H1 (cell line): Measurements from ENCODE around the gene BTBD16. TPM values are rescaled to one million over a fixed set of nuclear protein-coding genes. Genes with fewer than 3 reads are reported as not detected.

ENCODE experiments used
- CTCF ChIA-PET: fragments of 300-600 bp; sonication (Branson Sonifier 250); formaldehyde crosslinking; loops from one replicate; lab custom pipeline; 2021; ENCODE audit not compliant: partially characterized antibody; lab: Charles Lee
- POLR2A ChIA-PET: fragments of 300-600 bp; sonication (Branson Sonifier 250); formaldehyde crosslinking; loops from one replicate; lab custom pipeline; 2021; ENCODE audit warnings: inconsistent platforms; ENCODE audit not compliant: partially characterized antibody; lab: Charles Lee
- DNase-seq, 2 experiments: peaks; one replicate each; pipeline versions ENCODE4 v3.0.0 to v3.0.0-alpha.2; 2010 to 2022; ENCODE audit warnings: low spot score in 2 of 2, low read depth in 1 of 2, mixed read lengths in 1 of 2
- FAIRE-seq: peaks from 2 replicates; lab custom pipeline; 2011; peaks lifted over from hg19 to GRCh38; lab: Jason Lieb, UNC
- H2AFZ ChIP-seq: 2 replicates; pipeline ENCODE4 v1.8.1; 2012; ENCODE audit warnings: low read length, inconsistent platforms
- H2AK5ac ChIP-seq: 2 replicates; pipeline ENCODE4 v1.6.1; 2013; ENCODE audit warnings: low read depth, low read length
- H2BK120ac ChIP-seq: replicated peaks from 2 replicates; pipeline ENCODE3; 2013; ENCODE audit warnings: low read depth, low read length, inconsistent platforms
- H2BK12ac ChIP-seq: 2 replicates; pipeline ENCODE4 v1.6.1; 2013; ENCODE audit warnings: low read depth, low read length
- H2BK15ac ChIP-seq: 2 replicates; pipeline ENCODE4 v1.6.1; 2013; ENCODE audit warnings: low read length
- H2BK20ac ChIP-seq: 2 replicates; pipeline ENCODE4 v1.6.1; 2013; ENCODE audit warnings: low read length
- H2BK5ac ChIP-seq: 2 replicates; pipeline ENCODE4 v1.6.1; 2013; ENCODE audit warnings: low read depth, low read length
- H3K14ac ChIP-seq: 2 replicates; pipeline ENCODE4 v1.6.1; 2013; ENCODE audit warnings: inconsistent platforms; ENCODE audit not compliant: insufficient read length
- H3K18ac ChIP-seq: 2 replicates; pipeline ENCODE4 v1.6.1; 2013; ENCODE audit warnings: low read length; ENCODE audit errors: extremely low read depth
- H3K23ac ChIP-seq: 2 replicates; pipeline ENCODE4 v1.6.1; 2013; ENCODE audit warnings: inconsistent platforms; ENCODE audit not compliant: insufficient read length
- H3K23me2 ChIP-seq: 2 replicates; pipeline ENCODE4 v1.6.1; 2013; ENCODE audit warnings: low read depth, low read length
- H3K27ac ChIP-seq: 2 replicates; pipeline ENCODE4 v1.6.1; 2011; ENCODE audit warnings: low read depth, low read length, inconsistent platforms
- H3K27me3 ChIP-seq, 4 experiments: replicated peaks in 1 of 4; 1 replicate in 1 of 4; 2 replicates in 3 of 4; pipeline versions ENCODE4 v1.6.1 to v1.8.1; 2011 to 2013; ENCODE audit warnings: low read length in 3 of 4, mild to moderate bottlenecking in 3 of 4, inconsistent platforms in 2 of 4, mixed read lengths in 2 of 4, moderate library complexity in 1 of 4; ENCODE audit not compliant: control insufficient read depth in 3 of 4, insufficient read depth in 3 of 4; ENCODE audit errors: extremely low read depth in 1 of 4
- H3K36me3 ChIP-seq, 4 experiments: 2 replicates each; pipeline versions ENCODE4 v1.6.1 to v1.8.1; 2011 to 2013; ENCODE audit warnings: mild to moderate bottlenecking in 4 of 4, low read length in 3 of 4, moderate library complexity in 2 of 4, control low read depth in 1 of 4, inconsistent platforms in 1 of 4; ENCODE audit not compliant: insufficient read depth in 4 of 4, control insufficient read depth in 2 of 4
- H3K4ac ChIP-seq: replicated peaks from 2 replicates; pipeline ENCODE3; 2013; ENCODE audit warnings: low read length, low read depth, mixed read lengths, inconsistent platforms; ENCODE audit not compliant: insufficient read length
- H3K4me1 ChIP-seq, 4 experiments: replicated peaks in 1 of 4; 1 replicate in 1 of 4; 2 replicates in 3 of 4; pipeline versions ENCODE4 v1.6.1 to v1.8.1; 2011 to 2013; ENCODE audit warnings: low read length in 3 of 4, inconsistent platforms in 2 of 4, mixed read lengths in 1 of 4; ENCODE audit not compliant: insufficient read depth in 4 of 4, control insufficient read depth in 3 of 4
- H3K4me2 ChIP-seq, 2 experiments: 2 replicates each; pipeline versions ENCODE4 v1.6.1 to v1.8.1; 2011 to 2013; ENCODE audit warnings: low read depth in 2 of 2, low read length in 2 of 2, control low read depth in 1 of 2, inconsistent platforms in 1 of 2, mild to moderate bottlenecking in 1 of 2; ENCODE audit not compliant: insufficient read depth in 1 of 2
- H3K4me3 ChIP-seq, 4 experiments: fragments of 200-600, 300-600 bp in 1 of 4; sonication (generic), shearing (Covaris generic), sonication (Bioruptor Twin) in 1 of 4; 2 replicates each; pipeline versions ENCODE4 v1.5.1 to v1.8.1; 2011 to 2016; ENCODE audit warnings: low read length in 4 of 4, low read depth in 3 of 4, control low read depth in 2 of 4, inconsistent platforms in 2 of 4, mild to moderate bottlenecking in 2 of 4, mixed read lengths in 1 of 4, moderate library complexity in 1 of 4; ENCODE audit not compliant: insufficient read depth in 2 of 4; ENCODE audit errors: extremely low read depth in 1 of 4
- H3K56ac ChIP-seq: replicated peaks from 2 replicates; pipeline ENCODE3; 2013; ENCODE audit warnings: low read depth, mild to moderate bottlenecking, mixed read lengths, low read length, inconsistent platforms; ENCODE audit not compliant: insufficient read length
- H3K79me1 ChIP-seq: 2 replicates; pipeline ENCODE4 v1.6.1; 2013; ENCODE audit warnings: low read depth, low read length, control low read depth
- H3K79me2 ChIP-seq, 2 experiments: 2 replicates each; pipeline versions ENCODE4 v1.6.1 to v1.8.1; 2012 to 2013; ENCODE audit warnings: low read length in 2 of 2, mild to moderate bottlenecking in 2 of 2, inconsistent platforms in 1 of 2; ENCODE audit not compliant: insufficient read depth in 2 of 2, control insufficient read depth in 1 of 2
- H3K9ac ChIP-seq, 4 experiments: replicated peaks in 1 of 4; 1 replicate in 1 of 4; 2 replicates in 3 of 4; pipeline versions ENCODE4 v1.6.1 to v1.8.1; 2011 to 2013; ENCODE audit warnings: low read depth in 3 of 4, low read length in 3 of 4, control low read depth in 2 of 4, mild to moderate bottlenecking in 2 of 4, moderate library complexity in 2 of 4, inconsistent platforms in 1 of 4; ENCODE audit errors: extremely low read depth in 1 of 4
- H3K9me3 ChIP-seq, 2 experiments: 2 replicates each; pipeline versions ENCODE4 v1.6.1 to v1.8.1; 2012 to 2013; ENCODE audit warnings: mild to moderate bottlenecking in 2 of 2, moderate library complexity in 2 of 2, control low read depth in 1 of 2, inconsistent platforms in 1 of 2, low read depth in 1 of 2, low read length in 1 of 2, mixed read lengths in 1 of 2; ENCODE audit not compliant: insufficient read depth in 2 of 2
- H4K20me1 ChIP-seq, 2 experiments: replicated peaks in 1 of 2; 2 replicates each; pipeline versions ENCODE3 to v1.8.1; 2011 to 2013; ENCODE audit warnings: inconsistent platforms in 2 of 2, low read length in 2 of 2, mild to moderate bottlenecking in 1 of 2; ENCODE audit not compliant: insufficient read depth in 2 of 2, control insufficient read depth in 1 of 2
- H4K5ac ChIP-seq: 2 replicates; pipeline ENCODE4 v1.6.1; 2013; ENCODE audit warnings: low read length, low read depth, mixed read lengths, inconsistent platforms; ENCODE audit not compliant: insufficient read length
- H4K8ac ChIP-seq: 2 replicates; pipeline ENCODE4 v1.8.0; 2013; ENCODE audit warnings: mild to moderate bottlenecking, moderate library complexity, low read length, inconsistent platforms; ENCODE audit not compliant: insufficient read depth; ENCODE audit errors: extremely low read depth
- H4K91ac ChIP-seq: replicated peaks from 2 replicates; pipeline ENCODE3; 2013; ENCODE audit warnings: low read length, mixed read lengths, inconsistent platforms; ENCODE audit not compliant: insufficient read length
- BRCA1 ChIP-seq: IDR thresholded peaks from 2 replicates; pipeline ENCODE4 v1.6.1; 2012; ENCODE audit warnings: low read depth, low read length, improper control_type of control experiment
- CTBP2 ChIP-seq: IDR thresholded peaks from 2 replicates; pipeline ENCODE4 v1.7.0; 2011; ENCODE audit warnings: borderline replicate concordance, mild to moderate bottlenecking, moderate library complexity, mixed read lengths, low read length; ENCODE audit not compliant: insufficient read depth, insufficient read length
- EP300 ChIP-seq, 2 experiments: IDR thresholded peaks; 1 replicate in 1 of 2; 2 replicates in 1 of 2; pipeline ENCODE4 v1.6.1; 2011 to 2012; ENCODE audit warnings: low read depth in 2 of 2, low read length in 2 of 2, mild to moderate bottlenecking in 2 of 2, borderline replicate concordance in 1 of 2, inconsistent platforms in 1 of 2, moderate library complexity in 1 of 2
- GABPA ChIP-seq: IDR thresholded peaks from 2 replicates; pipeline ENCODE4 v1.6.1; 2011; ENCODE audit warnings: mild to moderate bottlenecking, low read length, moderate library complexity, borderline replicate concordance; ENCODE audit not compliant: insufficient read depth
- KDM1A ChIP-seq: fragments of 200-600, 300-600 bp; sonication (generic); IDR thresholded peaks from 2 replicates; pipeline ENCODE4 v1.7.1; 2016; ENCODE audit warnings: mild to moderate bottlenecking, low read length, borderline replicate concordance
- RXRA ChIP-seq: IDR thresholded peaks from 2 replicates; pipeline ENCODE4 v1.6.1; 2011; ENCODE audit warnings: low read depth, mild to moderate bottlenecking, low read length, moderate library complexity; ENCODE audit not compliant: insufficient read depth
- SIRT6 ChIP-seq: IDR thresholded peaks from one replicate; pipeline ENCODE4 v1.7.1; 2012; ENCODE audit warnings: low read length, inconsistent platforms
- SUZ12 ChIP-seq: fragments of 200-600 bp; sonication (generic); IDR thresholded peaks from 2 replicates; pipeline ENCODE4 v1.6.1; 2012; ENCODE audit warnings: mild to moderate bottlenecking, inconsistent platforms, low read length, moderate library complexity, mixed read lengths
- TAF1 ChIP-seq: IDR thresholded peaks from 2 replicates; pipeline ENCODE4 v1.6.1; 2011; ENCODE audit warnings: mild to moderate bottlenecking, low read depth, low read length
- USF2 ChIP-seq: IDR thresholded peaks from 2 replicates; pipeline ENCODE4 v1.6.1; 2011; ENCODE audit warnings: low read length, improper control_type of control experiment
- WGBS, 2 experiments: shearing (Covaris generic) in 1 of 2; methylation state at CpG; one replicate each; pipeline versions ENCODE4 v1.1.6 to v1.1.7; 2013 to 2015; ENCODE audit warnings: low lambda C conversion rate in 2 of 2, mixed read lengths in 2 of 2, inconsistent platforms in 1 of 2, low coverage in 1 of 2, missing lambda C conversion rate in 1 of 2; ENCODE audit not compliant: insufficient replicate concordance in 2 of 2, insufficient coverage in 1 of 2, insufficient read length in 1 of 2; ENCODE audit errors: extremely low coverage in 1 of 2, missing lambda C conversion rate in 1 of 2; 5-methylcytosine and 5-hydroxymethylcytosine counted together
- polyA plus RNA-seq, 7 experiments: library from polyadenylated mRNA; depleted of rRNA in 3 of 7; stranded (reverse) in 5 of 7; unstranded in 2 of 7; fragments of >200 nt in 5 of 7; fragments of 200-250 nt in 2 of 7; gene quantifications; 1 replicate in 5 of 7; 2 replicates in 1 of 7; 4 replicates in 1 of 7; pipeline versions ENCODE4 v1.2.1 to v1.2.3, GENCODE V29; 2011 to 2013; ENCODE audit warnings: missing spikeins in 2 of 7, mixed read lengths in 2 of 7
- total RNA-seq: library from RNA; stranded (reverse); fragmentation: NEBNext Ultra II Directional; extraction: Animal tissue kit (Norgen Biotek cat#: 25700); gene quantifications from 2 replicates; pipeline ENCODE4 v1.2.1, GENCODE V29; 2021

The BTBD16 gene
- total and polyA plus RNA-seq, 2 of the 8 experiments (the other 6 are each of a cell fraction or from before 2014, with no cell fraction given): 0.05 TPM; not detected in 1

GRCh38 chr10:122359621-122360020 is 88.5 kb downstream of the BTBD16 start:
- Histone ChIP-seq H3K9ac (no peak overlapping the region), H3K27ac (no peak overlapping the region), H4K8ac (no peak overlapping the region), H3K9me3 (no peaks in the 10 kb centered on the region; a peak in 1 of 4 replicates), H4K5ac (no peak overlapping the region), H2BK120ac (no peak overlapping the region), H3K18ac (no peak overlapping the region), H2BK20ac (no peak overlapping the region), H3K27me3 (no peaks in the 10 kb centered on the region), H3K4me1 (peaks cover 0 to 2% (median 0%) of the 10 kb centered on the region in 4 experiments; a peak in 1 of 7 replicates), H2AK5ac (no peak overlapping the region), H3K23me2 (no peaks in the 10 kb centered on the region; the same call in 1 of the 2 replicates), H3K79me1 (no peaks in the 10 kb centered on the region), H3K56ac (no peak overlapping the region), H4K91ac (no peak overlapping the region), H4K20me1 (no peaks in the 10 kb centered on the region), H2BK5ac (no peak overlapping the region), H3K4ac (no peak overlapping the region), H2BK15ac (no peak overlapping the region), H2BK12ac (no peak overlapping the region), H3K23ac (no peak overlapping the region), H2AFZ (no peak overlapping the region), H3K79me2 (no peaks in the 10 kb centered on the region), H3K4me2 (no peak overlapping the region), H3K36me3 (no peaks in the 10 kb centered on the region), H3K4me3 (no peak overlapping the region), H3K14ac (no peak overlapping the region)
- FAIRE-seq (no peak), DNase-seq (no peak)
- POLR2A ChIA-PET: no interaction called here
- 92% methylated on average over 2 of the region's 2 CpGs; no CpG with 5 or more reads in 1 of the 2 experiments for WGBS, 2 experiments
- TF ChIP-seq SUZ12 (no peak), TAF1 (no peak), RXRA (no peak), CTBP2 (no peak), USF2 (no peak), GABPA (no peak), SIRT6 (no peak), EP300 (IDR thresholded peaks at IDR 0.05; ENCODE audit: borderline replicate concordance in 1 of 2, low read depth in 2 of 2, low read length in 2 of 2) (no peak), KDM1A (no peak), BRCA1 (no peak)
- CTCF ChIA-PET: interaction anchor here (1.8 to 2.5 kb wide), 2 partner anchors 76 to 80 kb away, joined by 4 to 8 read pairs; no protein-coding TSS in a partner anchor
